Measurements from ENCODE around the gene WIF1.

GRCh38 chr12:65157091-65157490 is 36.0 kb upstream of the WIF1 start:
- TF ChIP-seq CTCF (IDR thresholded peaks at IDR 0.05; ENCODE audit: low read depth, low read length, poor library complexity, severe bottlenecking) (no peak), EZH2phosphoT487 (IDR thresholded peaks at IDR 0.05; ENCODE audit: borderline replicate concordance, low read length) (no peak)

All from DOHH2 (cell line).